Activated CD8-positive, alpha-beta memory T cell treated with anti-CD3 and anti-CD28 coated beads, Interleukin-2, amount 50 U/mL, for 48 hours (primary cell): ENCODE measurements around the gene OTUB1.

ENCODE experiments used
- DNase-seq: peaks from one replicate; pipeline ENCODE4 v3.0.0-alpha.2; 2020

The OTUB1 gene

GRCh38 chr11:64007629-64008282 is 21.5 kb downstream of the OTUB1 start:
- DNase-seq: no peak

GRCh38 chr11:64008283-64008913 is 22.2 kb downstream of the OTUB1 start:
- DNase-seq: no peak

GRCh38 chr11:64008914-64009633 is 22.8 kb downstream of the OTUB1 start:
- no peak for DNase-seq

GRCh38 chr11:64009710-64010109 is 23.5 kb downstream of the OTUB1 start:
- DNase-seq: no peak

- DNase-seq: no peak
These were observed 24.5 kb downstream of the OTUB1 start for GRCh38 chr11:64010783-64011182.

GRCh38 chr11:64011371-64011770 is 25.1 kb downstream of the OTUB1 start:
- DNase-seq: no peak

- no peak for DNase-seq
These were observed 27.1 kb downstream of the OTUB1 start for GRCh38 chr11:64013141-64013896.

GRCh38 chr11:64014356-64014755 is 28.1 kb downstream of the OTUB1 start:
- DNase-seq: no peak

- DNase-seq: no peak
These were observed 29.3 kb downstream of the OTUB1 start for GRCh38 chr11:64015510-64015909.

- DNase-seq: no peak
These were observed 30.0 kb downstream of the OTUB1 start for GRCh38 chr11:64015935-64016845.

- no peak for DNase-seq
These were observed 31.6 kb downstream of the OTUB1 start for GRCh38 chr11:64017945-64018224.

- no peak for DNase-seq
These were observed 32.1 kb downstream of the OTUB1 start for GRCh38 chr11:64018310-64018709.

- no peak for DNase-seq
These were observed 33.1 kb downstream of the OTUB1 start for GRCh38 chr11:64019106-64020037.

- no peak for DNase-seq
These were observed 34.9 kb downstream of the OTUB1 start for GRCh38 chr11:64020976-64021756.

GRCh38 chr11:64021757-64022093 is 35.5 kb downstream of the OTUB1 start:
- no peak for DNase-seq

- no peak for DNase-seq
These were observed 36.0 kb downstream of the OTUB1 start for GRCh38 chr11:64022125-64022784.

- no peak for DNase-seq
These were observed 37.8 kb downstream of the OTUB1 start for GRCh38 chr11:64023712-64024710.

- no peak for DNase-seq
These were observed 39.0 kb downstream of the OTUB1 start for GRCh38 chr11:64025205-64025604.
